ENCODE data around the gene FCMR.

GRCh38 chr1:206970446-206970845 is 48.7 kb upstream of the FCMR start, which contains the start of gene FCAMR:
- TF ChIP-seq ZNF8 (CRISPR knock-in tag; IDR thresholded peaks at IDR 0.05), result no peak
- no peak for TF ChIP-seq ISL1 (CRISPR knock-in tag; IDR thresholded peaks at IDR 0.05)
- no peak for TF ChIP-seq POU6F1 (CRISPR knock-in tag; IDR thresholded peaks at IDR 0.05; ENCODE audit: borderline replicate concordance, low read depth)
- TF ChIP-seq ZFP3 (CRISPR knock-in tag; IDR thresholded peaks at IDR 0.05), result no peak
- TF ChIP-seq ZNF70 (CRISPR knock-in tag; IDR thresholded peaks at IDR 0.05), result no peak
- no peak for TF ChIP-seq BACH2 (CRISPR knock-in tag; IDR thresholded peaks at IDR 0.05; ENCODE audit: borderline replicate concordance)
- TF ChIP-seq, protein P1, sequence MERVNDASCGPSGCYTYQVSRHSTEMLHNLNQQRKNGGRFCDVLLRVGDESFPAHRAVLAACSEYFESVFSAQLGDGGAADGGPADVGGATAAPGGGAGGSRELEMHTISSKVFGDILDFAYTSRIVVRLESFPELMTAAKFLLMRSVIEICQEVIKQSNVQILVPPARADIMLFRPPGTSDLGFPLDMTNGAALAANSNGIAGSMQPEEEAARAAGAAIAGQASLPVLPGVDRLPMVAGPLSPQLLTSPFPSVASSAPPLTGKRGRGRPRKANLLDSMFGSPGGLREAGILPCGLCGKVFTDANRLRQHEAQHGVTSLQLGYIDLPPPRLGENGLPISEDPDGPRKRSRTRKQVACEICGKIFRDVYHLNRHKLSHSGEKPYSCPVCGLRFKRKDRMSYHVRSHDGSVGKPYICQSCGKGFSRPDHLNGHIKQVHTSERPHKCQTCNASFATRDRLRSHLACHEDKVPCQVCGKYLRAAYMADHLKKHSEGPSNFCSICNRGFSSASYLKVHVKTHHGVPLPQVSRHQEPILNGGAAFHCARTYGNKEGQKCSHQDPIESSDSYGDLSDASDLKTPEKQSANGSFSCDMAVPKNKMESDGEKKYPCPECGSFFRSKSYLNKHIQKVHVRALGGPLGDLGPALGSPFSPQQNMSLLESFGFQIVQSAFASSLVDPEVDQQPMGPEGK (CRISPR knock-in tag; IDR thresholded peaks at IDR 0.05; ENCODE audit: borderline replicate concordance), result no peak
- no peak for TF ChIP-seq RARB (CRISPR knock-in tag; IDR thresholded peaks at IDR 0.05)
- TF ChIP-seq, protein P2, sequence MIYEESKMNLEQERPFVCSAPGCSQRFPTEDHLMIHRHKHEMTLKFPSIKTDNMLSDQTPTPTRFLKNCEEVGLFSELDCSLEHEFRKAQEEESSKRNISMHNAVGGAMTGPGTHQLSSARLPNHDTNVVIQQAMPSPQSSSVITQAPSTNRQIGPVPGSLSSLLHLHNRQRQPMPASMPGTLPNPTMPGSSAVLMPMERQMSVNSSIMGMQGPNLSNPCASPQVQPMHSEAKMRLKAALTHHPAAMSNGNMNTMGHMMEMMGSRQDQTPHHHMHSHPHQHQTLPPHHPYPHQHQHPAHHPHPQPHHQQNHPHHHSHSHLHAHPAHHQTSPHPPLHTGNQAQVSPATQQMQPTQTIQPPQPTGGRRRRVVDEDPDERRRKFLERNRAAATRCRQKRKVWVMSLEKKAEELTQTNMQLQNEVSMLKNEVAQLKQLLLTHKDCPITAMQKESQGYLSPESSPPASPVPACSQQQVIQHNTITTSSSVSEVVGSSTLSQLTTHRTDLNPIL (CRISPR knock-in tag; IDR thresholded peaks at IDR 0.05; ENCODE audit: low read depth), result no peak
- no peak for TF ChIP-seq TCF4 (CRISPR knock-in tag; IDR thresholded peaks at IDR 0.05; ENCODE audit: borderline replicate concordance)
- no peak for TF ChIP-seq TSHZ2 (CRISPR knock-in tag; IDR thresholded peaks at IDR 0.05)

Data from SK-N-SH treated with all-trans-retinoic acid at 6 μM for 48 hours (cell line).